ENCODE results near the gene OPALIN. TPM values are rescaled to one million over a fixed set of nuclear protein-coding genes. Genes with fewer than 3 reads are reported as not detected.

Gene OPALIN
- total RNA-seq, 1 donor = not detected

GRCh38 chr10:96387161-96387560 lies 28.4 kb upstream of the OPALIN start:
- DNase-seq (ENCODE audit: low read depth) = no peak
- no peak for TF ChIP-seq CTCF (IDR thresholded peaks at IDR 0.05; ENCODE audit: insufficient read depth, low read length)
- H3K4me3 ChIP-seq (ENCODE audit: low read depth, low read length) = no peak overlapping the region

- no peak overlapping the region for H3K4me3 ChIP-seq (ENCODE audit: low read depth, low read length)
- no peak for TF ChIP-seq CTCF (IDR thresholded peaks at IDR 0.05; ENCODE audit: insufficient read depth, low read length)
- DNase-seq (ENCODE audit: low read depth) = no peak
These were observed 25.7 kb upstream of the OPALIN start for GRCh38 chr10:96384506-96384905.

GRCh38 chr10:96380821-96381220 lies 22.0 kb upstream of the OPALIN start:
- no peak for DNase-seq (ENCODE audit: low read depth)
- no peak for TF ChIP-seq CTCF (IDR thresholded peaks at IDR 0.05; ENCODE audit: insufficient read depth, low read length)
- no peak overlapping the region for H3K4me3 ChIP-seq (ENCODE audit: low read depth, low read length)

GRCh38 chr10:96379758-96380157 lies 21.0 kb upstream of the OPALIN start:
- no peak for DNase-seq (ENCODE audit: low read depth)
- H3K4me3 ChIP-seq (ENCODE audit: low read depth, low read length) = no peak overlapping the region
- no peak for TF ChIP-seq CTCF (IDR thresholded peaks at IDR 0.05; ENCODE audit: insufficient read depth, low read length)

GRCh38 chr10:96378741-96379140 lies 19.9 kb upstream of the OPALIN start:
- no peak for TF ChIP-seq CTCF (IDR thresholded peaks at IDR 0.05; ENCODE audit: insufficient read depth, low read length)
- no peak overlapping the region for H3K4me3 ChIP-seq (ENCODE audit: low read depth, low read length)
- no peak for DNase-seq (ENCODE audit: low read depth)

GRCh38 chr10:96377816-96378294 lies 19.1 kb upstream of the OPALIN start:
- H3K4me3 ChIP-seq (ENCODE audit: low read depth, low read length) = no peak overlapping the region
- TF ChIP-seq CTCF (IDR thresholded peaks at IDR 0.05; ENCODE audit: insufficient read depth, low read length) = no peak
- peak; percentile 31 for DNase-seq (ENCODE audit: low read depth)

- no peak overlapping the region for H3K4me3 ChIP-seq (ENCODE audit: low read depth, low read length)
- TF ChIP-seq CTCF (IDR thresholded peaks at IDR 0.05; ENCODE audit: insufficient read depth, low read length) = no peak
- DNase-seq (ENCODE audit: low read depth) = no peak
These were observed 17.7 kb upstream of the OPALIN start for GRCh38 chr10:96376483-96376882.
